ENCODE measurements around the gene BMP10.

DNA sequence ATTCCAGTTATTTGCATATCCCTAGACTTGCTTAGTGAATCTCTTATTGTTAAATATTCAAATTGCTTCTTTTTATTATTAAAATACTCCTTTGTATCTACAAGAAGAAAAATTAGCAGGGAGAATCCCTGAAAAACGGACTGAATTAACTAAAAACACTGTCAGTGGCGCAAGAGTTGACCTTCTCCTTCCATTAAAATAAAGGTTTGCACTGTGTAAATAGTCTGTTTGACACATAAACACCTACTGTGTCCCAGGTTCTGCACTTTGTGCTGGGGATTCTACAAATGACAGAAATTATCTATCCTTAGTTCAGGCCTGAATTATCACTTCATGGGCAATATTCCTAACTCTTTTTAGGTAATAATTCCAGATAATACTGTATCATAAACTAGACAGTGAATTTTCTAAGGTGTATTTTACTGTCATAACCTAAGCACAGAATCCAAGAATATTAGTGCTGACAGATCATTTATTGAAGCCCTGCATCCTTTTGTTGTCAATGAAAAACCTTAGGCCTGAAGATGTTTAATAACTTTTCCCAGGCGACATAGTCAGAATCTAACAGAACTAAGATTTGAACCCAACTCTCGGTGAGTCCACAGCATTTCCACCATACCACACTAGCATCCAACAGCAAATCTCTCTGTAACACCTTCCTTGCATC lies 17.0 kb upstream of the BMP10 start:
- TF ChIP-seq, protein P1, sequence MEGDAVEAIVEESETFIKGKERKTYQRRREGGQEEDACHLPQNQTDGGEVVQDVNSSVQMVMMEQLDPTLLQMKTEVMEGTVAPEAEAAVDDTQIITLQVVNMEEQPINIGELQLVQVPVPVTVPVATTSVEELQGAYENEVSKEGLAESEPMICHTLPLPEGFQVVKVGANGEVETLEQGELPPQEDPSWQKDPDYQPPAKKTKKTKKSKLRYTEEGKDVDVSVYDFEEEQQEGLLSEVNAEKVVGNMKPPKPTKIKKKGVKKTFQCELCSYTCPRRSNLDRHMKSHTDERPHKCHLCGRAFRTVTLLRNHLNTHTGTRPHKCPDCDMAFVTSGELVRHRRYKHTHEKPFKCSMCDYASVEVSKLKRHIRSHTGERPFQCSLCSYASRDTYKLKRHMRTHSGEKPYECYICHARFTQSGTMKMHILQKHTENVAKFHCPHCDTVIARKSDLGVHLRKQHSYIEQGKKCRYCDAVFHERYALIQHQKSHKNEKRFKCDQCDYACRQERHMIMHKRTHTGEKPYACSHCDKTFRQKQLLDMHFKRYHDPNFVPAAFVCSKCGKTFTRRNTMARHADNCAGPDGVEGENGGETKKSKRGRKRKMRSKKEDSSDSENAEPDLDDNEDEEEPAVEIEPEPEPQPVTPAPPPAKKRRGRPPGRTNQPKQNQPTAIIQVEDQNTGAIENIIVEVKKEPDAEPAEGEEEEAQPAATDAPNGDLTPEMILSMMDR (IDR thresholded peaks at IDR 0.05; ENCODE audit: low read length), result no peak
- no peak for TF ChIP-seq EZH2 (IDR thresholded peaks at IDR 0.05; ENCODE audit: borderline replicate concordance, low read length)
